GM23338 (cell line): ENCODE data around the gene FTCD. TPM values are rescaled to one million over a fixed set of nuclear protein-coding genes. Genes with fewer than 3 reads are reported as not detected.

Experiments used
- ATAC-seq: fragments of 200-7000 bp; cut with Tn5 transposase; 3 replicates; pipeline ENCODE4 v1.9.1; 2020
- DNase-seq: peaks from one replicate; pipeline ENCODE4 v3.0.0-alpha.2; 2015; ENCODE audit warnings: low spot score
- H2AFZ ChIP-seq: fragments of 200-600 bp; sonication (generic); 2 replicates; pipeline ENCODE4 v1.8.0; 2016; ENCODE audit warnings: antibody characterized with exemption, mild to moderate bottlenecking, moderate library complexity
- H3F3A ChIP-seq: fragments of 200-600 bp; sonication (generic); replicated peaks from 2 replicates; pipeline ENCODE4 v1.8.0; 2017; ENCODE audit warnings: antibody characterized with exemption, mixed run types, low read depth
- H3K27ac ChIP-seq: fragments of 200-600 bp; sonication (generic); 2 replicates; pipeline ENCODE4 v1.6.1; 2016; ENCODE audit warnings: low read depth
- H3K27me3 ChIP-seq: fragments of 200-600 bp; sonication (generic); 2 replicates; pipeline ENCODE4 v1.8.0; 2016; ENCODE audit warnings: mild to moderate bottlenecking, mixed run types, moderate library complexity; ENCODE audit not compliant: insufficient read depth
- H3K36me3 ChIP-seq: fragments of 200-600 bp; sonication (generic); 2 replicates; pipeline ENCODE4 v1.8.0; 2016; ENCODE audit warnings: mild to moderate bottlenecking; ENCODE audit not compliant: insufficient read depth
- H3K4me1 ChIP-seq: fragments of 200-600 bp; sonication (generic); 2 replicates; pipeline ENCODE4 v1.8.0; 2016; ENCODE audit warnings: mild to moderate bottlenecking, moderate library complexity; ENCODE audit not compliant: insufficient read depth
- H3K4me2 ChIP-seq: fragments of 200-600 bp; sonication (generic); 2 replicates; pipeline ENCODE4 v1.7.1; 2017; ENCODE audit warnings: mixed run types
- H3K4me3 ChIP-seq: fragments of 200-600 bp; sonication (generic); 2 replicates; pipeline ENCODE4 v1.6.1; 2016; ENCODE audit warnings: mixed run types
- H3K79me2 ChIP-seq: fragments of 200-600 bp; sonication (generic); replicated peaks from 2 replicates; pipeline ENCODE4 v1.8.0; 2017; ENCODE audit warnings: mild to moderate bottlenecking; ENCODE audit not compliant: insufficient read depth
- H3K9me2 ChIP-seq: fragments of 200-600 bp; sonication (generic); 2 replicates; pipeline ENCODE4 v1.8.0; 2017; ENCODE audit not compliant: insufficient read depth
- H4K20me1 ChIP-seq: fragments of 200-600 bp; sonication (generic); replicated peaks from 2 replicates; pipeline ENCODE4 v1.8.0; 2017; ENCODE audit warnings: mild to moderate bottlenecking; ENCODE audit not compliant: insufficient read depth
- H3K27ac Mint-ChIP-seq: 2 replicates; pipeline ENCODE4 v1.8.0; 2020; ENCODE audit warnings: inconsistent platforms, mild to moderate bottlenecking, moderate library complexity, mixed read lengths
- H3K27me3 Mint-ChIP-seq: 3 replicates; pipeline ENCODE4 v1.8.0; 2022; ENCODE audit warnings: low read depth, mild to moderate bottlenecking, moderate library complexity, mixed read lengths, inconsistent platforms; ENCODE audit not compliant: insufficient read depth, poor library complexity
- H3K36me3 Mint-ChIP-seq: 3 replicates; pipeline ENCODE4 v1.8.0; 2021; ENCODE audit warnings: low read depth, mild to moderate bottlenecking, inconsistent platforms, moderate library complexity, mixed read lengths
- H3K4me1 Mint-ChIP-seq: 3 replicates; pipeline ENCODE4 v1.8.0; 2020; ENCODE audit warnings: mild to moderate bottlenecking, inconsistent platforms, mixed read lengths
- H3K4me3 Mint-ChIP-seq: 3 replicates; pipeline ENCODE4 v1.8.0; 2021; ENCODE audit warnings: moderate library complexity, mild to moderate bottlenecking, inconsistent platforms, mixed read lengths
- H3K9me3 Mint-ChIP-seq: 3 replicates; pipeline ENCODE4 v1.8.0; 2020; ENCODE audit warnings: moderate library complexity, mild to moderate bottlenecking, inconsistent platforms, mixed read lengths
- CREB1 ChIP-seq: fragments of 250-450 bp; sonication (Bioruptor Pico); IDR thresholded peaks from 2 replicates; pipeline ENCODE4 v1.5.0; 2020; ENCODE audit warnings: low read depth, mild to moderate bottlenecking, moderate library complexity
- EZH2 ChIP-seq: fragments of 200-600 bp; sonication (generic); IDR thresholded peaks from one replicate; pipeline ENCODE4 v1.8.0; 2017; ENCODE audit warnings: antibody characterized with exemption, mild to moderate bottlenecking, low read depth; ENCODE audit not compliant: unreplicated experiment
- JUNB ChIP-seq: IDR thresholded peaks from one replicate; pipeline ENCODE4 v1.6.1; 2016; ENCODE audit warnings: antibody characterized with exemption; ENCODE audit not compliant: unreplicated experiment
- NANOG ChIP-seq: IDR thresholded peaks from 2 replicates; pipeline ENCODE4 v1.6.1; 2016; ENCODE audit warnings: antibody characterized with exemption, borderline replicate concordance
- STAT1 ChIP-seq: IDR thresholded peaks from one replicate; pipeline ENCODE4 v1.6.1; 2016; ENCODE audit warnings: antibody characterized with exemption; ENCODE audit not compliant: unreplicated experiment
- ZNF114 ChIP-seq: fragments of 250-450 bp; sonication (Bioruptor Pico); IDR thresholded peaks from 2 replicates; pipeline ENCODE4 v1.5.0; 2020; ENCODE audit warnings: mild to moderate bottlenecking, moderate library complexity
- polyA plus RNA-seq: library from polyadenylated mRNA; unstranded; fragments of >200 nt; fragmentation: Nextera tagmentation; extraction: Ambion mirVana; gene quantifications from 2 replicates; pipeline ENCODE4 v1.2.1, GENCODE V29; 2016
- total RNA-seq: library from RNA; depleted of rRNA; stranded (reverse); fragments of >200 nt; shearing (Covaris generic); gene quantifications from 2 replicates; pipeline ENCODE4 v1.2.3, GENCODE V29; 2014
- TF ChIP-seq, protein P1 (sequence below): IDR thresholded peaks from 2 replicates; pipeline ENCODE4 v1.6.1; 2016; ENCODE audit warnings: antibody characterized with exemption
- TF ChIP-seq, protein P2 (sequence below): fragments of 250-450 bp; sonication (Bioruptor Pico); IDR thresholded peaks from 2 replicates; pipeline ENCODE4 v1.5.0; 2020; ENCODE audit warnings: mild to moderate bottlenecking, moderate library complexity

FTCD gene
- total and polyA plus RNA-seq, 2 experiments from 2014 or later, result 0.90 to 2.3 TPM

DNA sequence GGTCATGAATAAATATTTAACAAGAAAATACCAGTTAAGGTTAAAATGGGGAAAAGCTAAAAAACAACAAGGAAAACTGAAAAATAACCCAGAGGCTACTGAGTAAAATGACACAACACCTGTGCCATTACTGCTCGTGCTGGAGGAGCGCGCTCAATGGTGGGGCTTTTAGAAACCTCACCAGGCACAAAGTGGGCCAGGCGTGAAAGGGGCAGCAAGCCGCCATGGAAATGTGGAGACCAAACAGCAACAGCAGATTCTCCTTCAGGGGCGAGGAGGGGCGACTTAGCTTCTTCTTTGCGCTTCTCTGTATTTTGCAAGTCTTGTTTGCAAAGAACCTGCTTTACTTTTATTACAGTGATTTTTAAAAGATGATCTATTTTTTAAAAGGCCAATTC lies 47.8 kb upstream of the FTCD start:
- no peaks in the 10 kb centered on the region for H3F3A ChIP-seq
- peak overlapping the region; percentile 70 for H3K27ac ChIP-seq
- no peak overlapping the region for H3K4me3 ChIP-seq
- H3K36me3 ChIP-seq, result peaks cover 31% of the 10 kb centered on the region
- peaks cover 17% of the 10 kb centered on the region for H4K20me1 ChIP-seq
- no peaks in the 10 kb centered on the region for H3K9me3 Mint-ChIP-seq
- no peaks in the 10 kb centered on the region for H3K4me1 ChIP-seq
- H3K4me2 ChIP-seq, result no peak overlapping the region
- TF ChIP-seq JUNB (no peak), NANOG (no peak), EZH2 (no peak), STAT1 (no peak), CREB1 (CRISPR knock-in tag) (no peak)
- TF ChIP-seq, protein P1, sequence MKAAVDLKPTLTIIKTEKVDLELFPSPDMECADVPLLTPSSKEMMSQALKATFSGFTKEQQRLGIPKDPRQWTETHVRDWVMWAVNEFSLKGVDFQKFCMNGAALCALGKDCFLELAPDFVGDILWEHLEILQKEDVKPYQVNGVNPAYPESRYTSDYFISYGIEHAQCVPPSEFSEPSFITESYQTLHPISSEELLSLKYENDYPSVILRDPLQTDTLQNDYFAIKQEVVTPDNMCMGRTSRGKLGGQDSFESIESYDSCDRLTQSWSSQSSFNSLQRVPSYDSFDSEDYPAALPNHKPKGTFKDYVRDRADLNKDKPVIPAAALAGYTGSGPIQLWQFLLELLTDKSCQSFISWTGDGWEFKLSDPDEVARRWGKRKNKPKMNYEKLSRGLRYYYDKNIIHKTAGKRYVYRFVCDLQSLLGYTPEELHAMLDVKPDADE, result no peak
- peaks cover 4% of the 10 kb centered on the region for H3K27me3 Mint-ChIP-seq
- DNase-seq (no peak), ATAC-seq (no peak)
- H3K27me3 ChIP-seq, result no peaks in the 10 kb centered on the region
- peaks cover 4% of the 10 kb centered on the region; the same call in 2 of the 3 replicates for H3K4me1 Mint-ChIP-seq
- peaks cover 9% of the 10 kb centered on the region; the same call in 1 of the 2 replicates for H3K79me2 ChIP-seq
- H2AFZ ChIP-seq, result no peak overlapping the region
- H3K27ac Mint-ChIP-seq, result 0 out of 2 replicates have a peak overlapping the region, but pooled peaks have one; percentile 53
- H3K36me3 Mint-ChIP-seq, result peaks cover 70% of the 10 kb centered on the region
- no peaks in the 10 kb centered on the region for H3K9me2 ChIP-seq
- H3K4me3 Mint-ChIP-seq, result no peak overlapping the region

DNA sequence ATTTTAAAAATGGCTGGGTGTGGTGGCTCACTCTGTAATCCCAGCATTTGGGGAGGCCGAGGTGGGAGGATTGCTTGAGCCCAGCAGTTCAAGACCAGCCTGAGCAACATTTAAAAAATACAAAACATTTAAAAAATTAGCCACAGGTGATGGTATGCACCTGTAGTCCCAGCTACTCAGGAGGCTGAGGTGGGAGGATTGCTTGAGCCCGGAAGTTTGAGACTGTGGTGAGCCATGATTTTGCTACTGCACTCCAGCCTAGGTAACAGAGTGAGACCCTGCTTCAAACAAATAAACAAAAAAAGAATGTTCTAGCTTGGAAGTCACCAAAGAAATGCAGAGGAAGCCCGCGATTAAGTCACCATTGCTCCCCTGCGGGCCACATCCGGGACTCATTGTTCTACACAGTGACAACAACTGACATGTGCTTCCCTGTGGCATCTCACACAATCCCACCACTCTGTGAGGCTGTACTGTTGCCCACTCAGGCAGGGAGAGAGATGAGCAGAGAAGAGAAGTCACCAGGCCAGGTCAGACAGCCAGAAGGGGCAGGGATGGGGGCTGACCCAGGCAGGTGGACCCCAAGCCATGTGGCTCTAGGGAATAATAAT lies 47.3 kb upstream of the FTCD start:
- peaks cover 13% of the 10 kb centered on the region for H3K79me2 ChIP-seq
- H3F3A ChIP-seq, result no peaks in the 10 kb centered on the region
- no peaks in the 10 kb centered on the region for H3K27me3 ChIP-seq
- Mint-ChIP-seq H3K9me3 (no peaks in the 10 kb centered on the region), H3K36me3 (peaks cover 65% of the 10 kb centered on the region), H3K27ac (0 out of 2 replicates have a peak overlapping the region, but pooled peaks have one; percentile 53), H3K4me3 (no peak overlapping the region), H3K4me1 (peaks cover 4% of the 10 kb centered on the region; the same call in 2 of the 3 replicates), H3K27me3 (peaks cover 4% of the 10 kb centered on the region)
- H2AFZ ChIP-seq, result no peak overlapping the region
- peaks cover 20% of the 10 kb centered on the region for H4K20me1 ChIP-seq
- H3K9me2 ChIP-seq, result no peaks in the 10 kb centered on the region
- peaks cover 34% of the 10 kb centered on the region for H3K36me3 ChIP-seq
- H3K4me2 ChIP-seq, result no peak overlapping the region
- peak overlapping the region; percentile 70; the same call in 1 of the 2 replicates for H3K27ac ChIP-seq
- H3K4me3 ChIP-seq, result no peak overlapping the region
- TF ChIP-seq ZNF114 (CRISPR knock-in tag), result no peak
- no peak for TF ChIP-seq JUNB
- TF ChIP-seq, protein P2, sequence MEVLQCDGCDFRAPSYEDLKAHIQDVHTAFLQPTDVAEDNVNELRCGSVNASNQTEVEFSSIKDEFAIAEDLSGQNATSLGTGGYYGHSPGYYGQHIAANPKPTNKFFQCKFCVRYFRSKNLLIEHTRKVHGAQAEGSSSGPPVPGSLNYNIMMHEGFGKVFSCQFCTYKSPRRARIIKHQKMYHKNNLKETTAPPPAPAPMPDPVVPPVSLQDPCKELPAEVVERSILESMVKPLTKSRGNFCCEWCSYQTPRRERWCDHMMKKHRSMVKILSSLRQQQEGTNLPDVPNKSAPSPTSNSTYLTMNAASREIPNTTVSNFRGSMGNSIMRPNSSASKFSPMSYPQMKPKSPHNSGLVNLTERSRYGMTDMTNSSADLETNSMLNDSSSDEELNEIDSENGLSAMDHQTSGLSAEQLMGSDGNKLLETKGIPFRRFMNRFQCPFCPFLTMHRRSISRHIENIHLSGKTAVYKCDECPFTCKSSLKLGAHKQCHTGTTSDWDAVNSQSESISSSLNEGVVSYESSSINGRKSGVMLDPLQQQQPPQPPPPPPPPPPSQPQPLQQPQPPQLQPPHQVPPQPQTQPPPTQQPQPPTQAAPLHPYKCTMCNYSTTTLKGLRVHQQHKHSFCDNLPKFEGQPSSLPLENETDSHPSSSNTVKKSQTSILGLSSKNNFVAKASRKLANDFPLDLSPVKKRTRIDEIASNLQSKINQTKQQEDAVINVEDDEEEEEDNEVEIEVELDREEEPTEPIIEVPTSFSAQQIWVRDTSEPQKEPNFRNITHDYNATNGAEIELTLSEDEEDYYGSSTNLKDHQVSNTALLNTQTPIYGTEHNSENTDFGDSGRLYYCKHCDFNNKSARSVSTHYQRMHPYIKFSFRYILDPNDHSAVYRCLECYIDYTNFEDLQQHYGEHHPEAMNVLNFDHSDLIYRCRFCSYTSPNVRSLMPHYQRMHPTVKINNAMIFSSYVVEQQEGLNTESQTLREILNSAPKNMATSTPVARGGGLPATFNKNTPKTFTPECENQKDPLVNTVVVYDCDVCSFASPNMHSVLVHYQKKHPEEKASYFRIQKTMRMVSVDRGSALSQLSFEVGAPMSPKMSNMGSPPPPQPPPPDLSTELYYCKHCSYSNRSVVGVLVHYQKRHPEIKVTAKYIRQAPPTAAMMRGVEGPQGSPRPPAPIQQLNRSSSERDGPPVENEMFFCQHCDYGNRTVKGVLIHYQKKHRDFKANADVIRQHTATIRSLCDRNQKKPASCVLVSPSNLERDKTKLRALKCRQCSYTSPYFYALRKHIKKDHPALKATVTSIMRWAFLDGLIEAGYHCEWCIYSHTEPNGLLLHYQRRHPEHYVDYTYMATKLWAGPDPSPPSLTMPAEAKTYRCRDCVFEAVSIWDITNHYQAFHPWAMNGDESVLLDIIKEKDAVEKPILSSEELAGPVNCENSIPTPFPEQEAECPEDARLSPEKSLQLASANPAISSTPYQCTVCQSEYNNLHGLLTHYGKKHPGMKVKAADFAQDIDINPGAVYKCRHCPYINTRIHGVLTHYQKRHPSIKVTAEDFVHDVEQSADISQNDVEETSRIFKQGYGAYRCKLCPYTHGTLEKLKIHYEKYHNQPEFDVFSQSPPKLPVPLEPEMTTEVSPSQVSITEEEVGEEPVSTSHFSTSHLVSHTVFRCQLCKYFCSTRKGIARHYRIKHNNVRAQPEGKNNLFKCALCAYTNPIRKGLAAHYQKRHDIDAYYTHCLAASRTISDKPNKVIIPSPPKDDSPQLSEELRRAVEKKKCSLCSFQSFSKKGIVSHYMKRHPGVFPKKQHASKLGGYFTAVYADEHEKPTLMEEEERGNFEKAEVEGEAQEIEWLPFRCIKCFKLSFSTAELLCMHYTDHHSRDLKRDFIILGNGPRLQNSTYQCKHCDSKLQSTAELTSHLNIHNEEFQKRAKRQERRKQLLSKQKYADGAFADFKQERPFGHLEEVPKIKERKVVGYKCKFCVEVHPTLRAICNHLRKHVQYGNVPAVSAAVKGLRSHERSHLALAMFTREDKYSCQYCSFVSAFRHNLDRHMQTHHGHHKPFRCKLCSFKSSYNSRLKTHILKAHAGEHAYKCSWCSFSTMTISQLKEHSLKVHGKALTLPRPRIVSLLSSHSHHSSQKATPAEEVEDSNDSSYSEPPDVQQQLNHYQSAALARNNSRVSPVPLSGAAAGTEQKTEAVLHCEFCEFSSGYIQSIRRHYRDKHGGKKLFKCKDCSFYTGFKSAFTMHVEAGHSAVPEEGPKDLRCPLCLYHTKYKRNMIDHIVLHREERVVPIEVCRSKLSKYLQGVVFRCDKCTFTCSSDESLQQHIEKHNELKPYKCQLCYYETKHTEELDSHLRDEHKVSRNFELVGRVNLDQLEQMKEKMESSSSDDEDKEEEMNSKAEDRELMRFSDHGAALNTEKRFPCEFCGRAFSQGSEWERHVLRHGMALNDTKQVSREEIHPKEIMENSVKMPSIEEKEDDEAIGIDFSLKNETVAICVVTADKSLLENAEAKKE (CRISPR knock-in tag), result no peak
- no peaks in the 10 kb centered on the region for H3K4me1 ChIP-seq
- ATAC-seq (peak; percentile 46; the same call in 2 of the 3 replicates), DNase-seq (peak; percentile 24)
